GM19452 (cell line): Measurements from ENCODE around the gene RIN3.

Experiments
- ATAC-seq: cut with Tn5 transposase; IDR thresholded peaks from one replicate; pipeline ENCODE4 v1.9.1; 2021; ENCODE audit not compliant: unreplicated experiment

RIN3 gene

GRCh38 chr14:92513204-92513965 lies at the start of gene RIN3:
RIN3 (plus strand) TSS chr14:92513781; CDS start chr14:92513933, 152 bp downstream.
- no peak for ATAC-seq

- ATAC-seq = no peak
Measured at GRCh38 chr14:92464156-92464555, 49.4 kb upstream of the RIN3 start.

GRCh38 chr14:92464716-92465115 lies 48.9 kb upstream of the RIN3 start:
- no peak for ATAC-seq

GRCh38 chr14:92465353-92466055 lies 48.1 kb upstream of the RIN3 start:
- ATAC-seq = no peak

GRCh38 chr14:92466059-92466458 lies 47.5 kb upstream of the RIN3 start:
- ATAC-seq = no peak

GRCh38 chr14:92469515-92469914 lies 44.1 kb upstream of the RIN3 start:
- ATAC-seq = no peak

GRCh38 chr14:92470215-92470614 lies 43.4 kb upstream of the RIN3 start:
- no peak for ATAC-seq

- ATAC-seq = no peak
Measured at GRCh38 chr14:92470811-92471210, 42.8 kb upstream of the RIN3 start.

GRCh38 chr14:92471919-92472318 lies 41.7 kb upstream of the RIN3 start:
- no peak for ATAC-seq

GRCh38 chr14:92472860-92473259 lies 40.7 kb upstream of the RIN3 start:
- no peak for ATAC-seq

- ATAC-seq = no peak
Measured at GRCh38 chr14:92473261-92473968, 40.2 kb upstream of the RIN3 start.

GRCh38 chr14:92473969-92474535 lies 39.5 kb upstream of the RIN3 start:
- ATAC-seq = no peak

GRCh38 chr14:92475037-92475436 lies 38.5 kb upstream of the RIN3 start:
- no peak for ATAC-seq

- ATAC-seq = no peak
Measured at GRCh38 chr14:92475451-92476187, 38.0 kb upstream of the RIN3 start.

- ATAC-seq = no peak
Measured at GRCh38 chr14:92480856-92481255, 32.7 kb upstream of the RIN3 start.

- ATAC-seq = no peak
Measured at GRCh38 chr14:92481386-92481785, 32.2 kb upstream of the RIN3 start.

- no peak for ATAC-seq
Measured at GRCh38 chr14:92481811-92482555, 31.6 kb upstream of the RIN3 start.

- no peak for ATAC-seq
Measured at GRCh38 chr14:92482621-92483319, 30.8 kb upstream of the RIN3 start.

GRCh38 chr14:92484132-92484823 lies 29.3 kb upstream of the RIN3 start:
- no peak for ATAC-seq
